GM19239 (cell line): Measurements from ENCODE around the gene CFAP20DC.
"Not testable (repeated sequence)": the region's sequence is repeated elsewhere in the genome, so short reads cannot be mapped to it uniquely, and the experiment has no call there.

ENCODE experiments used
- DNase-seq: peaks from one replicate; pipeline ENCODE4 v3.0.0; 2011; ENCODE audit warnings: low spot score; ENCODE audit not compliant: insufficient read length
- FAIRE-seq: peaks from 2 replicates; lab custom pipeline; 2011; peaks lifted over from hg19 to GRCh38; lab: Jason Lieb, UNC

Gene CFAP20DC

GRCh38 chr3:58884453-58884852 is 165.4 kb downstream of the CFAP20DC start:
- FAIRE-seq (no peak), DNase-seq (no peak)

DNA sequence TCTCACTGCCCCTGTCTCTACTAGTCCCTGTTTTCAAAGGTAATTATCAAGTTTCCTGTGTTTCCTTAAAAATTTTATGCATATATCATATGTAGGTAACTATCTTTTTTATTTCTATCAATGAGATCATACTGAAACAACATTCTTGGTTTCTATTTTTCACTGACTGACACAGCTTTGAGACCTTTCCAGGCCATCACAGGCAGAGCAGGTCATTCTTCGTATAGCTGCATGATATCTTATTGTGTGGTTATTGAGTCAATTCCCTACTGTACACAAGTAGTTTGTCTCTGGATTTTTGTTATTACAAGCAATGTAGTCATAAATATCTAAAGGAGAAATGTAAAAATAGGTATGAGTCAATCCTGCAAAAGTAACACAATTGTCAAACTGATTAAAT is 169.6 kb downstream of the CFAP20DC start:
- FAIRE-seq (no peak), DNase-seq (no peak)

GRCh38 chr3:58874795-58875194 is 175.0 kb downstream of the CFAP20DC start:
- DNase-seq: no peak
- FAIRE-seq: peak; percentile 94

GRCh38 chr3:58874248-58874741 is 175.5 kb downstream of the CFAP20DC start:
- DNase-seq (no peak), FAIRE-seq (no peak)

- FAIRE-seq: peak; percentile 91
- DNase-seq: peak; percentile 21
Measured at GRCh38 chr3:58868097-58868779, 181.6 kb downstream of the CFAP20DC start.

- DNase-seq: no peak
- FAIRE-seq: peak; percentile 11
Measured at GRCh38 chr3:58867621-58868020, 182.2 kb downstream of the CFAP20DC start.

DNA sequence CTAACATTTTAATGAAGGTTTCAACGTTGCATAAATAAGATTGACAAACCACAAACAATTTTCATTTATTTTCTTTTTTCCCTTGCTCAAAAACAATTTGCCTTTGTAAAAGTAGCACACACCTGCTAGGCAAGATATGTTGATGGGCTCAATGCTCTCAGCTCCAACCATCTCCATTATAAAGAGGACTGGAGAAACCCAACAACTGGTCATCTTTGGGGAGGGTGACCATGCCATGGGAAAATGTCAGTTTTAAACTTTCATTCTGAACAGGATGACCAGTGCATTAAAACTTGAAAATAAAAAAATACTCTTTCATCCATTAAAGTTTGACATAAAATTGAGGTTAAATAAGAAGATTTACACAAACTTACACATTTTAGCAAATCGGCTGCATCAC is 183.7 kb downstream of the CFAP20DC start:
- FAIRE-seq (peak; percentile 59), DNase-seq (no peak)

DNA sequence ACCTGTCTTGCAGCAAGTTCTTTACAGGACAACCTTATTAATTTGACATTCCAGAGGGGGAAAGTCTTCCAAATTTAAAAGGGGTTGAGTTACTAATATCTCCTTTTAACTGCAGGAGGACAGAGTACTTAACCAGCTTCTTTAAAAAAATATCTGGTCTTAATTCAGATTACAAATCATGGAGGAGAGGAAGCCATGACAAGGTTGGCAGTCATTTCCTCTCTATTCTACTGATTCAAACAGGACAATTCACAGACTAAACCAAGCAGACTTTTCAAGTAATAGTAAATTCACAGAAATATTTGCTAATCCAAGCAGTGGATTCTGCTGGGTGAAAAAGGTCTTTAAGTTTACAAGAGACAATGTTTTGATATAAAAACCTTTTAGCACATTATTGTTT is 185.3 kb downstream of the CFAP20DC start:
- no peak for FAIRE-seq
- DNase-seq: no peak

GRCh38 chr3:58863206-58863605 is 186.6 kb downstream of the CFAP20DC start:
- FAIRE-seq: peak; percentile 45

DNA sequence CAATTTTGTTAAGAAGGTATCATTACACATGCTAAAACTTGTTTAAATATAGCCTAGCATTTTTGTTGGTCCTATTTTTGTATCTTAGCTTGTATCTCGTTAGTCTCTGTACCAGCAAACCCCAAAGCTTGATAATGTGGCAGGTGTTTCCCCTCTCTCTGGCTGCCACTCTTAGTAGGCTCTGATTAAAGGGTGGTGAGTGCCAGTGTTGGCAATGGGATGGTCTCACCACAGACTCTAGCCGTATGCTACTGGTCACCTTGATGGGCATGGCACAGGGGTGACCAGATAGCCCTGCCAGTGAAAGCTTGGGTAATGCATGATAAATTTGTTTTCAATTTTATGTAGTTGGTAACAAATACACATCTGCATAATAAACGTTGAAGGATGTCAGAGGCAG is 188.3 kb downstream of the CFAP20DC start:
- DNase-seq (no peak), FAIRE-seq (no peak)

More at GRCh38 chr3:58863206-58863605, 186.6 kb downstream of the CFAP20DC start:
- DNase-seq: no peak

DNA sequence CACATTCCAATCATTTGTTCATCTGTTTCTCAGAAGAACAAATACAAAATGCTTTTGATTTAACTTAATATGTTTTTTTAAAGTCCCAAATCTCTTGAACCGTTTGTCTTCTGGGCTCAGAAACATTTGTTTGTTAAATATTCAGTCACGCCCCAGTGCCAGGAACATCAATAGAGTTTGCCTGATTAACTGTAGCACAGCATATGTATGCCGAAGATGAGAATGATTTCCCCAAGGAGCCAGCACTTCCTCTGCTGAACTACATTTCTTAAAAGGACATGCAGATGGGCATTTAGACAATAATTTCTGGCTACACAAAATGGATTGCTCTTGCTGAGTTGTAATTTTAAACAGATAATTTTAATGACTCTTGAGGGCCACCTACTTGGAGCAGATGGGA is 191.7 kb downstream of the CFAP20DC start:
- DNase-seq (no peak), FAIRE-seq (peak; percentile 69)

DNA sequence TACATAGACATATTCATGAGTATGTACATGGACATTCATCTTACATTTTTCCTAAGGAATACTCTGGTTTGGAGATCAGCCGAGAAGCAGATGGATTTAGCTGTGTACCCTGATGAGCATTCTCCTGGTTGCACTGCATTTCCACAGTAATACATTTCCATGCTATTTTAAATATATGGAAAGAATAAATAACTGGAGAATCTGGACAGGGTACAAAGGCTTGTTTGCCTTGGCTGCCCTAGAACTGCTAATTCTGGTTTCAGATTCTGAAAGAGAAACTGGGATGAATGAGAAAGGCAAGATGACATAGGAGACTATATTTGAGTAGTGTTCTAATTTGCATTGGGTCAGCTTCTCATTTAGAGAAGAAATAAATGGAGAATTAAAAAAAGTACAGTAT is 192.4 kb downstream of the CFAP20DC start:
- DNase-seq: no peak
- FAIRE-seq: no peak

DNA sequence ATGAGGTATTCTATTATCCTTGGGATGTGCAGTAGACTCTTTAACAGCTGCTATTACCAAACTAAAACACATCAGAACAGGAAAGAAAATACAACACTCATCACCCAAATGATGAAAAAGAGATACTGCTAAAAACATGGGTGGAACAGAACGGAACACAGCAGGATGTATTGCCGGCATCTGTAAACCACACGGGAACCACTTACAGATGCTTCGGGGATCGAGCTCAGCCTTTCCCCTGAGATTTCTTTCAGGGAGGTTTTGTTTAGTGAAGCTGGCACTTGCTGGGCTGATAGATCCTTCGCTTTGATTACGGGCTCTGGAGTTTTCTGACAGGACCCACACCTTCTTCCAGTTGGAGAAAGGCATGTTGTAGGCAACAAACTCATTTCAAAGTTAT is 201.0 kb downstream of the CFAP20DC start:
- DNase-seq (no peak), FAIRE-seq (no peak)

GRCh38 chr3:58842050-58842747 is 207.6 kb downstream of the CFAP20DC start:
- not testable (repeated sequence) for FAIRE-seq, DNase-seq

DNA sequence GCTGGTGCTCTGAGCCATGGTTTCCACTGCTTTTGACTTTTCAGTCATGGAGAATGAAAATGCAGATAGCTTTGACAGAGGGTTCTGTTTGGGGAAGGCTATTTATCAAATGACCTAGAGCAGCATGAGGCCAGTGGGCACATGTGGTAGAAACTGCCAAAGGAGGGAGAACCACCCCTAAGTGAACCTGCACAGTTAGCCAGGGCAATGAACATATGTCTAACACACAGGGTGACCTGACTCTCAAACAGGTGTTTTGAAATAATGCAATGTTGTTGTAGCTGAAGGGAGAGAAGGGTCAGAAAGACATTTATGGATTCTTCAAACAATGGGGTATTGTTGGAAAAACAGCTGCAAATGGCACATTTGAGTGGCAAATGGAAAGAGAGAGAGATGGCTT is 208.9 kb downstream of the CFAP20DC start:
- FAIRE-seq (no peak), DNase-seq (no peak)

- DNase-seq: no peak
- no peak for FAIRE-seq
Measured at GRCh38 chr3:58839964-58840363, 209.9 kb downstream of the CFAP20DC start.

DNA sequence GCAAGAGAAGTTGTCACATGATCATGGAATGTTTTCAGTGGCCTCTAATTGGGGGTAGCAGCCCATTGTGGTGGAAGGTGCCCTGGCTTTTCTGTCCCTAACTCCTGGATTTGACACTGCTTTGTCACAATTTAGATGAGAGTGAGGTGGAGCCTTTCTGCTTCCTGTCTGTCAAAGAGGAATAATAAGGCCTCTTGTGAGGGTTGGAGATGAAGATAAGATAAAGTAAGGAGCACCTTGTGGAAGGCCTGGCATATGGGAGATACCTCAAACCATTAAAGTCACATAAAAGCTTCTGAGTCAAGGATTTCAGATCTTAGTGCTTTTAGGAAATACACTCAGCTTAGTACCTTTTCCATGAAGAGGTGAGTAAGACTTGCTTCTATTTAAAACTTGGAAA is 210.6 kb downstream of the CFAP20DC start:
- FAIRE-seq (no peak), DNase-seq (no peak)

GRCh38 chr3:58837856-58838255 is 212.0 kb downstream of the CFAP20DC start:
- FAIRE-seq (no peak), DNase-seq (no peak)

GRCh38 chr3:58837141-58837843 is 212.5 kb downstream of the CFAP20DC start:
- DNase-seq (no peak), FAIRE-seq (no peak)

GRCh38 chr3:58835086-58835485 is 214.7 kb downstream of the CFAP20DC start:
- FAIRE-seq: no peak
- no peak for DNase-seq

DNA sequence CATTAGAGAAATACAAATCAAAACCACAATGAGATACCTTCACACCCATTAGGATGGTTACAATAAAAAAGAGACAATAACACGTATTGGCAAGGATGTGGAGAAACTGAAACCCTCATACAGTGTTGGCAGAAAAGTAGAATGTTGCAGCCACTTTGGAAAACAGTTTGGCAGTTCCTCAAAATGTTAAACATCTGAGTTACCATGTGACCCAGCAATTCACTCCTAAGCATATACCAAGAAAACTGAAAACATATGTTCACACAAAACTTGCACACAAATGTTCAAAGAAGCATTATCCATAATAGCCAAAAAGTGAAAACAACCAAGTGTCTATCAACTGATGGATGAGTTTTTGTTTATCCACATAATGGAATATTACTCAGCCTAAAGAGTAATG is 216.3 kb downstream of the CFAP20DC start:
- DNase-seq (no peak), FAIRE-seq (no peak)
